Hepatocyte (in vitro differentiated cells): ENCODE measurements around the gene ERBB4.

Experiments
- CTCF ChIP-seq: fragments of 200-600 bp; sonication (generic); IDR thresholded peaks from 2 replicates; pipeline ENCODE4 v1.5.1; 2016; ENCODE audit warnings: antibody characterized with exemption, mild to moderate bottlenecking; ENCODE audit not compliant: poor library complexity
- EZH2 ChIP-seq: fragments of 200-600 bp; sonication (generic); IDR thresholded peaks from 2 replicates; pipeline ENCODE4 v1.6.1; 2016; ENCODE audit warnings: antibody characterized with exemption, mild to moderate bottlenecking, borderline replicate concordance

DNA sequence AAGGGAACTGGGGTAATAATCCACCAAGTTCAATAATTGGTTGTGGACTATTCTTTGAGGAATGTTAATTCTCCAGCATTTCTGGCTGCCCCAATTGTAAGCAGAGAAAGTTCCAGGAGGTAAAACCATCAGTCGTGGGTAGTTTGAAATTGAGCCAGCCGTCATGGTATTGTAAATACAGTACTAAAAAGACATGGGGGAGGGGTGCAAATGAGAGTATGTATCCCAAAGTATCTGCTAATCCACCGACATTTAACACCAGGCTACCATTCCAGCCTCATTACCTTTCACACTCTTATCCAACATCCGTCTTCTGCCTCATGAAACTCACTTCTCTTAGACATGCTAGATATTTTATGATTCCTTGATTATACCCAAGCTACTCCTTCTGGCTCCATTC, 507.9 kb downstream of the ERBB4 start:
- no peak for TF ChIP-seq CTCF
- TF ChIP-seq EZH2 = no peak
